Measurements from ENCODE around the gene C11orf58.
A peak's percentile ranks its signal among the peaks of the same experiment; 100 is the strongest.

Gene C11orf58

GRCh38 chr11:16781936-16782919, 43.8 kb downstream of the C11orf58 start:
- Histone ChIP-seq H3K4me3 (replicated peaks; ENCODE audit: low read depth, low read length) (no peak overlapping the region), H3K36me3 (ENCODE audit: control insufficient read depth, insufficient read depth, low read length) (no peaks in the 10 kb centered on the region), H3K27me3 (replicated peaks; ENCODE audit: control insufficient read depth, insufficient read depth, low read length) (no peaks in the 10 kb centered on the region)
- TF ChIP-seq CTCF (IDR thresholded peaks at IDR 0.05; ENCODE audit: insufficient read depth, low read length, poor library complexity, severe bottlenecking), result no peak
- no peak for DNase-seq (ENCODE audit: extremely low read depth, insufficient read length)

- no peak for TF ChIP-seq CTCF (IDR thresholded peaks at IDR 0.05; ENCODE audit: insufficient read depth, low read length, poor library complexity, severe bottlenecking)
- H3K4me3 ChIP-seq (replicated peaks; ENCODE audit: low read depth, low read length), result no peak overlapping the region
- H3K27me3 ChIP-seq (replicated peaks; ENCODE audit: control insufficient read depth, insufficient read depth, low read length), result no peaks in the 10 kb centered on the region
- H3K36me3 ChIP-seq (ENCODE audit: control insufficient read depth, insufficient read depth, low read length), result no peaks in the 10 kb centered on the region
- no peak for DNase-seq (ENCODE audit: extremely low read depth, insufficient read length)
These were observed 44.9 kb downstream of the C11orf58 start for GRCh38 chr11:16783321-16783801.

- Histone ChIP-seq H3K36me3 (ENCODE audit: control insufficient read depth, insufficient read depth, low read length) (no peaks in the 10 kb centered on the region), H3K27me3 (replicated peaks; ENCODE audit: control insufficient read depth, insufficient read depth, low read length) (no peaks in the 10 kb centered on the region), H3K4me3 (replicated peaks; ENCODE audit: low read depth, low read length) (no peak overlapping the region)
- DNase-seq (ENCODE audit: extremely low read depth, insufficient read length), result no peak
- no peak for TF ChIP-seq CTCF (IDR thresholded peaks at IDR 0.05; ENCODE audit: insufficient read depth, low read length, poor library complexity, severe bottlenecking)
These were observed 45.6 kb downstream of the C11orf58 start for GRCh38 chr11:16784097-16784496.

GRCh38 chr11:16784666-16785065, 46.2 kb downstream of the C11orf58 start:
- no peak for TF ChIP-seq CTCF (IDR thresholded peaks at IDR 0.05; ENCODE audit: insufficient read depth, low read length, poor library complexity, severe bottlenecking)
- Histone ChIP-seq H3K36me3 (ENCODE audit: control insufficient read depth, insufficient read depth, low read length) (no peaks in the 10 kb centered on the region), H3K4me3 (replicated peaks; ENCODE audit: low read depth, low read length) (no peak overlapping the region), H3K27me3 (replicated peaks; ENCODE audit: control insufficient read depth, insufficient read depth, low read length) (no peaks in the 10 kb centered on the region)
- DNase-seq (ENCODE audit: extremely low read depth, insufficient read length), result no peak

GRCh38 chr11:16785520-16786128, 47.2 kb downstream of the C11orf58 start:
- Histone ChIP-seq H3K27me3 (replicated peaks; ENCODE audit: control insufficient read depth, insufficient read depth, low read length) (no peaks in the 10 kb centered on the region), H3K36me3 (ENCODE audit: control insufficient read depth, insufficient read depth, low read length) (no peaks in the 10 kb centered on the region), H3K4me3 (replicated peaks; ENCODE audit: low read depth, low read length) (no peak overlapping the region)
- no peak for DNase-seq (ENCODE audit: extremely low read depth, insufficient read length)
- peak; percentile 93 for TF ChIP-seq CTCF (IDR thresholded peaks at IDR 0.05; ENCODE audit: insufficient read depth, low read length, poor library complexity, severe bottlenecking)

Data from GM06990 (cell line).